Peyer's patch (tissue), 4 donors: ENCODE data around the gene RPL7A.

Experiments
- POLR2A ChIP-seq, 2 donors: fragments of 450-650 bp; IDR thresholded peaks; one replicate each; pipeline ENCODE4 v1.5.1; 2017; ENCODE audit warnings: antibody characterized with exemption in 2 of 2, mild to moderate bottlenecking in 2 of 2, moderate library complexity in 2 of 2
- TF ChIP-seq, protein P1 (sequence below), 6 experiments: fragments of 450-650 bp in 4 of 6; fragments of 200-600 bp in 2 of 6; sonication (generic) in 1 of 6; IDR thresholded peaks; one replicate each; pipeline ENCODE4 v1.5.1; 2017 to 2019; ENCODE audit warnings: antibody characterized with exemption in 6 of 6, mild to moderate bottlenecking in 3 of 6, moderate library complexity in 1 of 6

DNA sequence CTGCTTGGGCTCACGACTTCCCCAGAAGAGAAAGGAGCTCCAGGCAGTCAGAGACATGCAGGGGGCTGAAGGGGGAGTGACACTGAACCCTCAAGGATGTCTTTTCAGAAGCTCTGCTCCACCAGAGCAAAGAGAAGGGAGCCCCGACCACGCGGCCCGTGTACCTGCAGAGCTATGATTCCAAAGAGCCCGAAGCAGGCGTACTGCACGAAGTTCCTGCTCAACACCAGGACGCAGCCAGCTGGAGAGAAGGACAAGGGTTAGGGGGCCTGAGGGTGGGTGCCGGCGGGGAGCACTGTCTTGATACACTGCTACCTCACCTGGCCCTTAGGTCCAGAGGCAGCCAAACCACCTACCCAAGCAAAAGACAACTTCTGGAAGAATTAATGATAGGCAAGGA, 18.4 kb downstream of the RPL7A start:
- TF ChIP-seq, protein P1, sequence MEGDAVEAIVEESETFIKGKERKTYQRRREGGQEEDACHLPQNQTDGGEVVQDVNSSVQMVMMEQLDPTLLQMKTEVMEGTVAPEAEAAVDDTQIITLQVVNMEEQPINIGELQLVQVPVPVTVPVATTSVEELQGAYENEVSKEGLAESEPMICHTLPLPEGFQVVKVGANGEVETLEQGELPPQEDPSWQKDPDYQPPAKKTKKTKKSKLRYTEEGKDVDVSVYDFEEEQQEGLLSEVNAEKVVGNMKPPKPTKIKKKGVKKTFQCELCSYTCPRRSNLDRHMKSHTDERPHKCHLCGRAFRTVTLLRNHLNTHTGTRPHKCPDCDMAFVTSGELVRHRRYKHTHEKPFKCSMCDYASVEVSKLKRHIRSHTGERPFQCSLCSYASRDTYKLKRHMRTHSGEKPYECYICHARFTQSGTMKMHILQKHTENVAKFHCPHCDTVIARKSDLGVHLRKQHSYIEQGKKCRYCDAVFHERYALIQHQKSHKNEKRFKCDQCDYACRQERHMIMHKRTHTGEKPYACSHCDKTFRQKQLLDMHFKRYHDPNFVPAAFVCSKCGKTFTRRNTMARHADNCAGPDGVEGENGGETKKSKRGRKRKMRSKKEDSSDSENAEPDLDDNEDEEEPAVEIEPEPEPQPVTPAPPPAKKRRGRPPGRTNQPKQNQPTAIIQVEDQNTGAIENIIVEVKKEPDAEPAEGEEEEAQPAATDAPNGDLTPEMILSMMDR (IDR thresholded peaks at IDR 0.05) = no peak
- no peak for TF ChIP-seq POLR2A (IDR thresholded peaks at IDR 0.05)
